ENCODE data around the gene ZACN. TPM values are rescaled to one million over a fixed set of nuclear protein-coding genes. Genes with fewer than 3 reads are reported as not detected.

ZACN gene
- polyA plus RNA-seq, 4 donors = 0.87 to 21.6 (median 2.0) TPM

- no peaks in the 10 kb centered on the region for H3K36me3 ChIP-seq (ENCODE audit: control insufficient read depth in 3 of 3, insufficient read depth in 2 of 3, low read depth in 1 of 3, low read length in 3 of 3)
- FAIRE-seq = no peak
- H3K27me3 ChIP-seq (ENCODE audit: control insufficient read depth in 3 of 3, insufficient read depth in 3 of 3, low read length in 3 of 3) = no peaks in the 10 kb centered on the region
- no peak for DNase-seq
- 87 to 95% (median 92%) methylated on average over 2 of the region's 2 CpGs for WGBS, 3 donors
- H3K9me3 ChIP-seq (ENCODE audit: control insufficient read depth in 2 of 2, insufficient read depth in 1 of 2, low read depth in 1 of 2, low read length in 1 of 2) = no peaks in the 10 kb centered on the region
- no peaks in the 10 kb centered on the region for H3K4me1 ChIP-seq (ENCODE audit: control insufficient read depth in 3 of 3, insufficient read depth in 2 of 3, low read depth in 1 of 3, low read length in 2 of 3)
- H3K27ac ChIP-seq (ENCODE audit: low read depth in 1 of 3, low read length in 2 of 3) = no peak overlapping the region
- H3K4me3 ChIP-seq (ENCODE audit: low read depth in 1 of 3, low read length in 3 of 3) = no peak overlapping the region
Measured at GRCh38 chr17:76111956-76112355, 33.0 kb downstream of the ZACN start.

DNA sequence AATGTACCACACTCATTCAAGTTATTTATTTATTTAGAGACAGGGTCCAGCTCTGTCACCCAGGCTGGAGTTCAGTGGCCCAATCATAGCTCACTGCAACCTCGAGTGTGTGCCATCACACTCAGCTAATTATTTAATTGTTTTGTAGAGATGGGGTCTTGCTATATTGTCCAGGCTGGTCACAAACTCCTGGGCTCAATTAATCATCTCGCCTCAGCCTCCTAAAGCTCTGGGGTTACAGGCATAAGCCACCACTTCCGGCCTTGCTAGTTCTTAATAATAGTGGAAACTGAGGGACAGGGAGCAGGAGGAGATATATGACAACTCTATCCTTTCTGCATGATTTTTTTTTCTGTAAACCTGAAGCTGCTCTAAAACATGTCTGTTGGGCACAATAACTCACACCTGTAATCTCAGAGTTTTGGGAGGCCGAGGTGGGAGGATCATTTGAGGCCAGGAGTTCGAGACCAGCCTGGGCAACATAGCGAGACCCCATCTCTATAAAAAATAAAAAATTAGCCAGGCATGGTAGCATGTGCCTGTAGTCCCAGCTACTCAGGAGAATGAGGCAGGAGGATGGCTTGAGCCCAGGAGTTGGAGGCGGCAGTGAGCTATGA is 36.3 kb downstream of the ZACN start:
- H3K9me3 ChIP-seq (ENCODE audit: control insufficient read depth in 2 of 2, insufficient read depth in 1 of 2, low read depth in 1 of 2, low read length in 1 of 2) = no peaks in the 10 kb centered on the region
- no peak overlapping the region for H3K4me3 ChIP-seq (ENCODE audit: low read depth in 1 of 3, low read length in 3 of 3)
- no peaks in the 10 kb centered on the region for H3K36me3 ChIP-seq (ENCODE audit: control insufficient read depth in 3 of 3, insufficient read depth in 2 of 3, low read depth in 1 of 3, low read length in 3 of 3)
- no peak overlapping the region for H3K27ac ChIP-seq (ENCODE audit: low read depth in 1 of 3, low read length in 2 of 3)
- H3K4me1 ChIP-seq (ENCODE audit: control insufficient read depth in 3 of 3, insufficient read depth in 2 of 3, low read depth in 1 of 3, low read length in 2 of 3) = no peaks in the 10 kb centered on the region
- H3K27me3 ChIP-seq (ENCODE audit: control insufficient read depth in 3 of 3, insufficient read depth in 3 of 3, low read length in 3 of 3) = no peaks in the 10 kb centered on the region
- DNase-seq (no peak), FAIRE-seq (no peak)
- WGBS, 3 donors = 84 to 92% (median 90%) methylated on average over 7 of the region's 7 CpGs

- no peak for DNase-seq
- no peak for FAIRE-seq
- 72 to 82% (median 80%) methylated on average over 19 of the region's 19 CpGs for WGBS, 3 donors
- Histone ChIP-seq H3K4me1 (ENCODE audit: control insufficient read depth in 3 of 3, insufficient read depth in 2 of 3, low read depth in 1 of 3, low read length in 2 of 3) (peaks cover 0 to 4% (median 0%) of the 10 kb centered on the region in 3 donors), H3K4me3 (ENCODE audit: low read depth in 1 of 3, low read length in 3 of 3) (no peak overlapping the region), H3K36me3 (ENCODE audit: control insufficient read depth in 3 of 3, insufficient read depth in 2 of 3, low read depth in 1 of 3, low read length in 3 of 3) (peaks cover 0 to 2% (median 0%) of the 10 kb centered on the region in 3 donors), H3K27me3 (ENCODE audit: control insufficient read depth in 3 of 3, insufficient read depth in 3 of 3, low read length in 3 of 3) (no peaks in the 10 kb centered on the region), H3K27ac (ENCODE audit: low read depth in 1 of 3, low read length in 2 of 3) (no peak overlapping the region), H3K9me3 (ENCODE audit: control insufficient read depth in 2 of 2, insufficient read depth in 1 of 2, low read depth in 1 of 2, low read length in 1 of 2) (no peaks in the 10 kb centered on the region)
Measured at GRCh38 chr17:76119409-76120371, 40.7 kb downstream of the ZACN start.

- peaks cover 0 to 4% (median 0%) of the 10 kb centered on the region in 3 donors for H3K4me1 ChIP-seq (ENCODE audit: control insufficient read depth in 3 of 3, insufficient read depth in 2 of 3, low read depth in 1 of 3, low read length in 2 of 3)
- no peak overlapping the region for H3K4me3 ChIP-seq (ENCODE audit: low read depth in 1 of 3, low read length in 3 of 3)
- FAIRE-seq = no peak
- no peak for DNase-seq
- peaks cover 0 to 2% (median 0%) of the 10 kb centered on the region in 3 donors for H3K36me3 ChIP-seq (ENCODE audit: control insufficient read depth in 3 of 3, insufficient read depth in 2 of 3, low read depth in 1 of 3, low read length in 3 of 3)
- no peak overlapping the region for H3K27ac ChIP-seq (ENCODE audit: low read depth in 1 of 3, low read length in 2 of 3)
- H3K9me3 ChIP-seq (ENCODE audit: control insufficient read depth in 2 of 2, insufficient read depth in 1 of 2, low read depth in 1 of 2, low read length in 1 of 2) = no peaks in the 10 kb centered on the region
- WGBS, 3 donors = 78 to 87% (median 81%) methylated on average over 5 of the region's 5 CpGs
- no peaks in the 10 kb centered on the region for H3K27me3 ChIP-seq (ENCODE audit: control insufficient read depth in 3 of 3, insufficient read depth in 3 of 3, low read length in 3 of 3)
Measured at GRCh38 chr17:76120658-76121008, 41.7 kb downstream of the ZACN start.

- FAIRE-seq = no peak
- Histone ChIP-seq H3K9me3 (ENCODE audit: control insufficient read depth in 2 of 2, insufficient read depth in 1 of 2, low read depth in 1 of 2, low read length in 1 of 2) (no peaks in the 10 kb centered on the region), H3K27ac (ENCODE audit: low read depth in 1 of 3, low read length in 2 of 3) (no peak overlapping the region)
Measured at GRCh38 chr17:76121932-76122430, 43.0 kb downstream of the ZACN start.

GRCh38 chr17:76122431-76123190 is 43.6 kb downstream of the ZACN start:
- DNase-seq = no peak
- H3K27ac ChIP-seq (ENCODE audit: low read depth in 1 of 3, low read length in 2 of 3) = no peak overlapping the region
- 88 to 94% (median 89%) methylated on average over 20 to 24 of the region's 24 CpGs for WGBS, 3 donors
- FAIRE-seq = no peak
- H3K4me1 ChIP-seq (ENCODE audit: control insufficient read depth in 3 of 3, insufficient read depth in 2 of 3, low read depth in 1 of 3, low read length in 2 of 3) = peaks cover 0 to 4% (median 0%) of the 10 kb centered on the region in 3 donors
- no peaks in the 10 kb centered on the region for H3K27me3 ChIP-seq (ENCODE audit: control insufficient read depth in 3 of 3, insufficient read depth in 3 of 3, low read length in 3 of 3)
- H3K36me3 ChIP-seq (ENCODE audit: control insufficient read depth in 3 of 3, insufficient read depth in 2 of 3, low read depth in 1 of 3, low read length in 3 of 3) = peaks cover 0 to 2% (median 0%) of the 10 kb centered on the region in 3 donors
- no peak overlapping the region for H3K4me3 ChIP-seq (ENCODE audit: low read depth in 1 of 3, low read length in 3 of 3)
- H3K9me3 ChIP-seq (ENCODE audit: control insufficient read depth in 2 of 2, insufficient read depth in 1 of 2, low read depth in 1 of 2, low read length in 1 of 2) = no peaks in the 10 kb centered on the region

More at GRCh38 chr17:76121932-76122430, 43.0 kb downstream of the ZACN start:
- WGBS, 3 donors = 36 to 57% (median 51%) methylated on average over 28 to 42 of the region's 42 CpGs
- Histone ChIP-seq H3K36me3 (ENCODE audit: control insufficient read depth in 3 of 3, insufficient read depth in 2 of 3, low read depth in 1 of 3, low read length in 3 of 3) (peaks cover 0 to 2% (median 0%) of the 10 kb centered on the region in 3 donors), H3K4me1 (ENCODE audit: control insufficient read depth in 3 of 3, insufficient read depth in 2 of 3, low read depth in 1 of 3, low read length in 2 of 3) (peaks cover 0 to 4% (median 0%) of the 10 kb centered on the region in 3 donors), H3K27me3 (ENCODE audit: control insufficient read depth in 3 of 3, insufficient read depth in 3 of 3, low read length in 3 of 3) (no peaks in the 10 kb centered on the region), H3K4me3 (ENCODE audit: low read depth in 1 of 3, low read length in 3 of 3) (peak overlapping the region in 2 of 3 donors; percentile 26 to 37)
- no peak for DNase-seq

- WGBS, 3 donors = 80 to 90% (median 82%) methylated on average over 5 of the region's 5 CpGs
- Histone ChIP-seq H3K36me3 (ENCODE audit: control insufficient read depth in 3 of 3, insufficient read depth in 2 of 3, low read depth in 1 of 3, low read length in 3 of 3) (peaks cover 0 to 2% (median 0%) of the 10 kb centered on the region in 3 donors), H3K4me3 (ENCODE audit: low read depth in 1 of 3, low read length in 3 of 3) (no peak overlapping the region), H3K9me3 (ENCODE audit: control insufficient read depth in 2 of 2, insufficient read depth in 1 of 2, low read depth in 1 of 2, low read length in 1 of 2) (no peaks in the 10 kb centered on the region), H3K27ac (ENCODE audit: low read depth in 1 of 3, low read length in 2 of 3) (no peak overlapping the region), H3K4me1 (ENCODE audit: control insufficient read depth in 3 of 3, insufficient read depth in 2 of 3, low read depth in 1 of 3, low read length in 2 of 3) (peaks cover 0 to 4% (median 0%) of the 10 kb centered on the region in 3 donors), H3K27me3 (ENCODE audit: control insufficient read depth in 3 of 3, insufficient read depth in 3 of 3, low read length in 3 of 3) (no peaks in the 10 kb centered on the region)
- DNase-seq (no peak), FAIRE-seq (no peak)
Measured at GRCh38 chr17:76123191-76123499, 44.2 kb downstream of the ZACN start.

All from small intestine (tissue), 7 donors.